GM21737 (cell line): Measurements from ENCODE around the gene FNBP1.
A peak's percentile ranks its signal among the peaks of the same experiment; 100 is the strongest.
"Not testable (repeated sequence)": the region's sequence is repeated elsewhere in the genome, so short reads cannot be mapped to it uniquely, and the experiment has no call there.

Source experiments
- ATAC-seq: cut with Tn5 transposase; IDR thresholded peaks from one replicate; pipeline ENCODE4 v1.9.1; 2021; ENCODE audit warnings: mild to moderate bottlenecking, moderate library complexity; ENCODE audit not compliant: unreplicated experiment

FNBP1 gene

GRCh38 chr9:130023144-130023787 lies 19.7 kb downstream of the FNBP1 start:
- peak; percentile 43 for ATAC-seq

DNA sequence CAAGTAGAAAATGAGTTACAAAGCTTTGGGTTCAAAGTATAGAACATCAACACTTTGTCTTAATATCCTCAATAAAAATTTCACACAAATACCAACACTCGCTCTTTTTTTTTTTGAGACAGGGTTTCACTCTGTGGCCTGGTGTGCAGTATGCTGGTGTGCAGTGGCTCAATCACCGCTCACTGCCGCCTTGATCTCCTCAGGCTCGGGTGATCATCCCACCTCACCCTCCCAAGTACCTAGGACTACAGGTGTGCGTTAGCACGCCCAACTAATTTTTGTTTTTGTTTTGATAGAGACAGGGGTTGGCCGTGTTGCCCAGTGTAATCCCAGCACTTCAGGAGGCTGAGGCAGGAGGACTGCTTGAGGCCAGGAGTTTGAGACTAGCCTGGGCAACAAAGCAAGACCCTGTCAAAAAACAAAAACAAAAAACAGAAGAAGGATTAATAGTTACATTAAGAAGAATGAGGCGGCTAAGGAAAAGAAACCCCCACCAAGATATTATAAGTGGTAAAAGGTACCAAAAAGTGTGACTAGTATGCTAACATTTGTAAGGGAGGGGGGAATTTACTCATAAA lies 20.3 kb downstream of the FNBP1 start:
- ATAC-seq, result no peak

DNA sequence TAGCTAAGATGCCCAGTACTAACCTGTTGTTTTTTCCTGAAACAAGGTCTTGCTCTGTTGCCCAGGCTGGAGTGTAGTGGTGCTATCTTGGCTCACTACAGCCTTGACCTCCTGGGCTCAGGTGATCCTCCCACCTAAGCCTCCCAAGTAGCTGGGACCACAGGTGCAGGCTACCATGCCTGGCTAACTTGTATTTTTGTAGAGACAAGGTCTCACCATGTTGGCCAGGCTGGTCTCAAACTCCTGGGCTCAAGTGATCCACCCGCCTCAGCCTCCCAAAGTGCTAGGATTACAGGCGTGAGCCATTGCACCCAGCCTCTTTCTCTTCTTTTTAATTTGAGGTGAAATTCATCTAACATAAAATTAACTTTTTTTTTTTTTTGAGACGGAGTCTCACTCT lies 21.1 kb downstream of the FNBP1 start:
- not testable (repeated sequence) for ATAC-seq

- no peak for ATAC-seq
These were observed 21.9 kb downstream of the FNBP1 start for GRCh38 chr9:130021123-130021522.

DNA sequence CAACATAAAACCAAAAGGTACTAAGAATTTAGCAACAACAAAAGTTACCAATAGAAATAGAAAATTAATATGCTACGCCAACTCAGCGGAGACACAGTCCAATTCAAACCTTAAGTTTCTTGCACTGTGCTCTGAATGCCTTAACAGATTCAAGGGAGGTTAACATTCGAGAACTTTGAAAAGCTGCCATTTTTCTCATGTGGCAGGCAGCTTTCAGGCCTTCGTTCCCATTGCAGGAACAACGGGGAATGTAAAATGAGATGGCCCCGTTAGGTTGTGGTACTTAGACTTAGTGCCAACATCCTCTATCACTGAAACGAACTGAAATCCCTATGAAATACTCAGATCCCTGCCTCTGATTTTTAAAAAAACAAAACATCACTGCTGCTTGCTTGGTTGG lies 22.4 kb downstream of the FNBP1 start:
- ATAC-seq, result no peak

GRCh38 chr9:130018265-130018664 lies 24.7 kb downstream of the FNBP1 start:
- no peak for ATAC-seq

- ATAC-seq, result not testable (repeated sequence)
These were observed 25.5 kb downstream of the FNBP1 start for GRCh38 chr9:130017510-130017909.

- ATAC-seq, result no peak
These were observed 25.9 kb downstream of the FNBP1 start for GRCh38 chr9:130017076-130017475.

DNA sequence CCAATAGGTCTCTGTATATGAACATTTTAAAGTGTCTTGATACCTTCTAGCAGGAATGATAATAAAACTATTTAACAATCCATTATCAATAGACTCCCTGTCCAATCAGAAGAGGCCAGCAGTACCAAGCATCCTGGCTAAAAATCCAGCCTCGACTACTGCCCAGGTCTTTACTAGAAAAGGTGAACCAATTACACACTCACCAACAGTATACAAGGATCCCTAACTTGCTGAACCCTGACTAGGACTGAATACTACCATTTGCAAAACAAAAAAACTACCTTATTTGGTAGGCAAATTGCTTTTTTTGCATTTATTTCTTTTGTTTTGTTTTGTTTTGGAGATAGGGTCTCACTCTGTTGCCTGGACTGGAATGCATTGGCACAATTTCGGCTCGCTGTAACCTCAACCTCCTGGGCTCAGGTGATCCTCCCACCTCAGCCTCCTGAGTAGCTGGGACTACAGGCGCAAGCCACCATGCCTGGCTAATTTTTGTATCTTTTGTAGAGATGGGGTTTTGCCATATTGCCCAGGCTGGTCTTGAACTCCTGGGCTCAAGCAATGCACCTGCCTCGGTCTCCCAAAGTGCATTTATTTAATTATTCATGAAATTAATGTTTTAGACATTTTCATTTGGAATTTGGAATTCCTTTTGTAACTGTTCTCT lies 27.5 kb downstream of the FNBP1 start:
- no peak for ATAC-seq

DNA sequence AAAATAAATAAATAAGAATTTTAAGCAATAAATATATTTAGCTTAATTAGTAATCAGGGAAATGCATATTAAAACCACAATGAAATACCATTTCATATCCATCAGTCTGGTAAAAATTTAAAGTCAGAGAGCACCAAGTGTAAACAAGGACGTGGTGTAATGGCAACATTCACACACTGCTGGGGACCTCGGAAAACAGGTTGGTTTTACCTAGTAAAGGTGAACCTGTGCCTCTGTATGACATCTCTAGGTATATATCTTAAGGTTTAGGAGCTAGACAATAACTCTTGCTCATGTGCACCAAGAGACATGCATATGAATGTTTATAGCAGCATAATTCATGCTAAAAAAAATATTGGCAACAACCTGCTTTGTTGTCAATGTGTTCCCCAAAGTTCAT lies 29.7 kb downstream of the FNBP1 start:
- ATAC-seq, result no peak

GRCh38 chr9:130010151-130010988 lies 32.6 kb downstream of the FNBP1 start:
- no peak for ATAC-seq

DNA sequence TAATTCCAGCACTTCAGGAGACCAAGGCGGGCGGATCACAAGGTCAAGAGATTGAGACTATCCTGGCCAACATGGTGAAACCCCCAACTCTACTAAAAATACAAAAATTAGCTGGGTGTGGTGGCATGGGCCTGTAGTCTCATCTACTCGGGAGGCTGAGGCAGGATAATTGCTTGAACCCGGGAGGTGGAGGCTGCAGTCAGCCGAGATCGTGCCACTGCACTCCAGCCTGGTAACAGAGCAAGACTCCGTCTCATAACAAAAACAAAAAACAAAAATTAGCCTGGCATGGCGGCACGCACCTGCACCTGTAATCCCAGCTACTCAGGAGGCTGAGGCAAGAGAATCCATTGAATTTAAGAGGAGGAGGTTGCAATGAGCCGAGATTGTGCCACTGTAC lies 33.4 kb downstream of the FNBP1 start:
- ATAC-seq, result not testable (repeated sequence)

GRCh38 chr9:130008538-130008937 lies 34.5 kb downstream of the FNBP1 start:
- ATAC-seq, result no peak

DNA sequence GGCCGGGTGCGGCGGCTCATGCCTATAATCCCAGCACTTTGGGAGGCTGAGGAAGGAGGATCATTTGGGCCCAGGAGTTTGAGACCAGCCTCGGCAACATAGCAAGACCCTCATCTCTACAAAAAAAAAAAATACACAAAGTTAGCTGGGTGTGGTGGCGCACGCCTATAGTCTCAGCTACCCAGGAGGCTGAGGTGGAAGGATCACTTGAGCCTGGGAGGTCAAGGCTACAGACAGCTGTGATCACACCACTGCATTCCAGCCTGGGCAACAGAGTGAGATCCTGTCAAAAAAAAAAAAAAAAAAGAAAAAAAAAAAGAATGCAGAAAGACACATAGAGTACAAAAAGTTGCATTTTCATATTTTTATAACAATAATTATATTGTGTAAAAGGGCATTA lies 36.0 kb downstream of the FNBP1 start:
- ATAC-seq, result not testable (repeated sequence)

GRCh38 chr9:130003943-130004552 lies 38.9 kb downstream of the FNBP1 start:
- no peak for ATAC-seq

DNA sequence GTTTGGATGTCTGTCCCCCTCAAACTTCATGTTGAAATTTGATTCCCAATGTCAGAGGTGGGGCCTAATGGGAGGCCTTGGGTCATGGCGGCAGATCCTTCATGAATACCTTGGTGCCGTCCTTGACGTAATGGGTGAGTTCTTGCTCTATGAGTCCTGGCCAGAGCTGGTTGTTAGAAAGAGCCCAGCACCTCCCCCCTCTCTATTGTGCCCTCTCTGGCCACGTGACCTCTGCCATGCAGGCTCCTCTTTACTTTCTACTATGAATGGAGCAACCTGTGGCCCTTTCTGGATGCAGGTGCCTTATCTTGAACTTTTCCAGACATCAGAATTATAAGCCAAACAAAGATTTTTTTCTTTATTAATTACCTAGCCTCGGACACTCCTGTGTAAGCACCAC lies 40.7 kb downstream of the FNBP1 start:
- ATAC-seq, result no peak

GRCh38 chr9:130001190-130001589 lies 41.8 kb downstream of the FNBP1 start:
- ATAC-seq, result no peak

DNA sequence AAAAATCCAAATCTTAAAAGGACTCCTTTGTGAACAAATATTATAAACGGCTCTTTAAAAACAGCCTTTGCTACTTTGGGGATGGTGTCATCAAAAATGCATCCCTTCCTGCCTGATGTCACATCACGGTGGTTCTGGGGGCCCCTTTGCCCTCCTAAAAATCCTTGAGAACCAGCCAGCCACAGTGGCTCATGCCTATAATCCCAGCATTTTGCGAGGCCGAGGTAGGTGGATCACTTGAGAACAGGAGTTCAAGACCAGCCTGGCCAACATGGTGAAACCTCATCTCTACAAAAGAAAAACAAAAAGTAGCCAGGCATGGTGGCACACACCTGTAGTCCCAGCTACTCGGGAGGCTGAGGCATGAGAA lies 43.9 kb downstream of the FNBP1 start:
- ATAC-seq, result no peak

- no peak for ATAC-seq
These were observed 44.4 kb downstream of the FNBP1 start for GRCh38 chr9:129998491-129999140.

DNA sequence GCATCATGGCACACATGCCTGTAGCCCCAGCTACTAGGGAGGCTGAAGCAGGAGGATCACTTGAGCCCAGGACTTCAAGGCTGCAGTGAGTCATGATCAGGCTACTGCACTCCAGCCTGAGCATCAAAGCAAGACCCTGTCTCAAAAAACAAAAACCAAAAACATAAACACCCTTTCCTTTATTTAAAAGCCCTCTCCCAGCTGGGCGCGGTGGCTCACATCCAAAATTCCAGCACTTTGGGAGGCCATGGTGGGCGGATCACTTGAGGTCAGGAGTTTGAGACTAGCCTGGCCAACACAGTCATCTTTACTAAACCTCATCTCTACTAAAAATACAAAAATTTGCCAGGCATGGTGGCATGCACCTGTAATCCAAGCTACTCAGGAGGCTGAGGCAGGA lies 45.3 kb downstream of the FNBP1 start:
- not testable (repeated sequence) for ATAC-seq
